Muscle of leg (tissue), 11 donors: ENCODE data around the gene CHFR. TPM values are rescaled to one million over a fixed set of nuclear protein-coding genes. Genes with fewer than 3 reads are reported as not detected.
"Not testable (repeated sequence)": the region's sequence is repeated elsewhere in the genome, so short reads cannot be mapped to it uniquely, and the experiment has no call there.

ENCODE experiments used
- DNase-seq: peaks from one replicate; pipeline ENCODE4 v3.0.0; 2013
- H3K27ac ChIP-seq: one replicate; pipeline ENCODE4 v1.5.1; 2013; ENCODE audit warnings: mild to moderate bottlenecking, low read length, control low read depth
- H3K27me3 ChIP-seq: one replicate; pipeline ENCODE4 v1.6.1; 2013; ENCODE audit warnings: low read length; ENCODE audit not compliant: control insufficient read depth, insufficient read depth
- H3K36me3 ChIP-seq: one replicate; pipeline ENCODE4 v1.6.1; 2013; ENCODE audit warnings: low read length; ENCODE audit not compliant: control insufficient read depth, insufficient read depth
- H3K4me1 ChIP-seq: one replicate; pipeline ENCODE4 v1.6.1; 2013; ENCODE audit warnings: low read length; ENCODE audit not compliant: control insufficient read depth, insufficient read depth
- H3K4me3 ChIP-seq: one replicate; pipeline ENCODE4 v1.5.1; 2013; ENCODE audit warnings: low read length, control low read depth
- H3K9me3 ChIP-seq: replicated peaks from 2 replicates; pipeline ENCODE4 v1.6.1; 2013; ENCODE audit warnings: low read depth, low read length; ENCODE audit not compliant: control insufficient read depth
- WGBS: methylation state at CpG from one replicate; pipeline ENCODE4 v1.1.5; 2013; ENCODE audit warnings: missing lambda C conversion rate; ENCODE audit not compliant: insufficient coverage; 5-methylcytosine and 5-hydroxymethylcytosine counted together
- polyA plus RNA-seq, 8 donors: library from polyadenylated mRNA; unstranded; fragments of 120-200 nt; gene quantifications; one replicate each; pipeline versions ENCODE4 v1.2.1 to v1.2.3, GENCODE V29; 2013; ENCODE audit warnings: inconsistent platforms in 1 of 8, low replicate concordance in 1 of 8; ENCODE audit not compliant: insufficient read length in 8 of 8, insufficient read depth in 1 of 8
- total RNA-seq: library from RNA; stranded (reverse); fragments of 120-200 nt; gene quantifications from one replicate; pipeline ENCODE4 v1.2.4, GENCODE V29; 2013

CHFR gene
- total and polyA plus RNA-seq, 9 donors, result 13.3 to 21.5 (median 17.0) TPM

- DNase-seq, result no peak
- Histone ChIP-seq H3K9me3 (peaks cover 64% of the 10 kb centered on the region), H3K27me3 (no peaks in the 10 kb centered on the region), H3K27ac (no peak overlapping the region), H3K4me1 (no peaks in the 10 kb centered on the region), H3K36me3 (no peaks in the 10 kb centered on the region), H3K4me3 (no peak overlapping the region)
- WGBS, result 79% methylated on average over 4 of the region's 6 CpGs
Observed at GRCh38 chr12:132918680-132919079, 31.3 kb upstream of the CHFR start.

- Histone ChIP-seq H3K9me3 (peaks cover 18% of the 10 kb centered on the region), H3K27me3 (peaks cover 45% of the 10 kb centered on the region), H3K4me1 (peaks cover 11% of the 10 kb centered on the region), H3K36me3 (no peaks in the 10 kb centered on the region), H3K27ac (peak overlapping the region; percentile 88), H3K4me3 (peak overlapping the region; percentile 72)
- WGBS, result under 1% methylated on average over 19 of the region's 22 CpGs
- no peak for DNase-seq
Observed at GRCh38 chr12:132909030-132909368, 21.6 kb upstream of the CHFR start.

- Histone ChIP-seq H3K9me3 (peaks cover 18% of the 10 kb centered on the region), H3K4me1 (peaks cover 11% of the 10 kb centered on the region), H3K27me3 (peaks cover 45% of the 10 kb centered on the region), H3K27ac (peak overlapping the region; percentile 88), H3K36me3 (no peaks in the 10 kb centered on the region), H3K4me3 (peak overlapping the region; percentile 72)
- DNase-seq, result peak; percentile 99
- WGBS, result under 1% methylated on average over 83 of the region's 85 CpGs
Observed at GRCh38 chr12:132908145-132909029, 21.0 kb upstream of the CHFR start.

- H3K4me3 ChIP-seq, result peak overlapping the region; percentile 72
- H3K4me1 ChIP-seq, result peaks cover 11% of the 10 kb centered on the region
- not testable (repeated sequence) for H3K36me3 ChIP-seq, DNase-seq
- WGBS, result 2% methylated on average over 18 of the region's 23 CpGs
- peaks cover 17% of the 10 kb centered on the region for H3K9me3 ChIP-seq
- H3K27ac ChIP-seq, result peak overlapping the region; percentile 82
- peaks cover 45% of the 10 kb centered on the region for H3K27me3 ChIP-seq
Observed at GRCh38 chr12:132907789-132908144, 20.4 kb upstream of the CHFR start.

GRCh38 chr12:132907216-132907615 lies 19.8 kb upstream of the CHFR start:
- DNase-seq, result peak; percentile 24
- Histone ChIP-seq H3K4me3 (no peak overlapping the region), H3K9me3 (peaks cover 15% of the 10 kb centered on the region), H3K36me3 (no peaks in the 10 kb centered on the region), H3K27ac (no peak overlapping the region), H3K27me3 (peaks cover 45% of the 10 kb centered on the region), H3K4me1 (peaks cover 11% of the 10 kb centered on the region)
- WGBS, result 17% methylated on average over 4 of the region's 16 CpGs

- Histone ChIP-seq H3K27me3 (peaks cover 45% of the 10 kb centered on the region), H3K27ac (no peak overlapping the region), H3K9me3 (peaks cover 5% of the 10 kb centered on the region), H3K36me3 (no peaks in the 10 kb centered on the region), H3K4me3 (no peak overlapping the region), H3K4me1 (peaks cover 11% of the 10 kb centered on the region)
- peak; percentile 75 for DNase-seq
- 8% methylated on average over 23 of the region's 30 CpGs for WGBS
Observed at GRCh38 chr12:132904718-132905328, 17.4 kb upstream of the CHFR start.

GRCh38 chr12:132899033-132899432 lies 11.6 kb upstream of the CHFR start:
- H3K36me3 ChIP-seq, result no peaks in the 10 kb centered on the region
- no peaks in the 10 kb centered on the region for H3K4me1 ChIP-seq
- WGBS, result 73% methylated on average over 4 of the region's 5 CpGs
- H3K27me3 ChIP-seq, result no peaks in the 10 kb centered on the region
- no peak overlapping the region for H3K4me3 ChIP-seq
- H3K27ac ChIP-seq, result no peak overlapping the region
- DNase-seq, result no peak
- no peaks in the 10 kb centered on the region for H3K9me3 ChIP-seq

GRCh38 chr12:132888852-132889251 lies 1.4 kb upstream of the CHFR start:
- peaks cover 7% of the 10 kb centered on the region for H3K4me1 ChIP-seq
- WGBS, result 54% methylated on average over 5 of the region's 6 CpGs
- H3K27ac ChIP-seq, result no peak overlapping the region
- H3K36me3 ChIP-seq, result peaks cover 1% of the 10 kb centered on the region
- H3K4me3 ChIP-seq, result no peak overlapping the region
- no peak for DNase-seq
- H3K27me3 ChIP-seq, result no peaks in the 10 kb centered on the region
- peaks cover 2% of the 10 kb centered on the region for H3K9me3 ChIP-seq

GRCh38 chr12:132886529-132887477 lies 602 bp downstream of the CHFR start:
- WGBS, result 3% methylated on average over 48 of the region's 64 CpGs
- no peak overlapping the region for H3K27ac ChIP-seq

GRCh38 chr12:132881818-132882217 lies 5.6 kb downstream of the CHFR start:
- peaks cover 2% of the 10 kb centered on the region for H3K9me3 ChIP-seq
- no peaks in the 10 kb centered on the region for H3K27me3 ChIP-seq
- H3K4me3 ChIP-seq, result no peak overlapping the region
- 73% methylated on average over 4 of the region's 7 CpGs for WGBS
- H3K27ac ChIP-seq, result no peak overlapping the region
- DNase-seq, result no peak
- no peaks in the 10 kb centered on the region for H3K4me1 ChIP-seq
- H3K36me3 ChIP-seq, result peaks cover 23% of the 10 kb centered on the region

More at GRCh38 chr12:132886529-132887477, 602 bp downstream of the CHFR start:
- no peak for DNase-seq
- Histone ChIP-seq H3K36me3 (peaks cover 12% of the 10 kb centered on the region), H3K4me1 (peaks cover 7% of the 10 kb centered on the region), H3K9me3 (peaks cover 2% of the 10 kb centered on the region), H3K27me3 (no peaks in the 10 kb centered on the region), H3K4me3 (peak overlapping the region; percentile 71)
